Heart left ventricle (tissue), 16 donors: ENCODE measurements around the gene ZP1. TPM values are rescaled to one million over a fixed set of nuclear protein-coding genes. Genes with fewer than 3 reads are reported as not detected.

ENCODE experiments used
- ATAC-seq, 4 donors: fragments of 200-7000 bp; cut with Tn5 transposase; one replicate each; pipeline ENCODE4 v1.9.1; 2020 to 2022; ENCODE audit warnings: moderate library complexity in 4 of 4, mild to moderate bottlenecking in 3 of 4, moderate number of reproducible peaks in 1 of 4
- DNase-seq, 5 donors: peaks; one replicate each; pipeline ENCODE4 v3.0.0-alpha.2; 2020
- H3K27ac ChIP-seq, 12 donors: fragments of 200-600 bp; sonication (generic) in 4 of 12; one replicate each; pipeline versions ENCODE4 v1.5.0 to v1.8.0; 2016 to 2022; ENCODE audit warnings: mild to moderate bottlenecking in 2 of 12
- H3K27me3 ChIP-seq, 9 donors: fragments of 200-600 bp; sonication (generic) in 2 of 9; one replicate each; pipeline versions ENCODE4 v1.5.1 to v1.8.0; 2016 to 2022; ENCODE audit warnings: mild to moderate bottlenecking in 3 of 9
- H3K36me3 ChIP-seq, 9 donors: fragments of 200-600 bp; sonication (generic) in 2 of 9; one replicate each; pipeline versions ENCODE4 v1.5.0 to v1.8.0; 2018 to 2022; ENCODE audit warnings: mild to moderate bottlenecking in 2 of 9
- H3K4me1 ChIP-seq, 12 donors: fragments of 200-600 bp; sonication (generic) in 4 of 12; one replicate each; pipeline versions ENCODE4 v1.5.0 to v1.8.0; 2016 to 2022; ENCODE audit warnings: mild to moderate bottlenecking in 3 of 12
- H3K4me3 ChIP-seq, 12 donors: fragments of 200-600 bp; sonication (generic) in 4 of 12; one replicate each; pipeline versions ENCODE4 v1.5.0 to v1.8.0; 2017 to 2022; ENCODE audit warnings: mild to moderate bottlenecking in 9 of 12, moderate library complexity in 4 of 12
- H3K9me3 ChIP-seq, 12 donors: fragments of 200-600 bp; sonication (generic) in 4 of 12; one replicate each; pipeline versions ENCODE4 v1.5.0 to v1.8.0; 2016 to 2022; ENCODE audit warnings: mild to moderate bottlenecking in 1 of 12
- CTCF ChIP-seq, 12 donors: fragments of 200-600 bp; sonication (generic) in 4 of 12; IDR thresholded peaks; one replicate each; pipeline versions ENCODE4 v1.5.0 to v1.8.0; 2018 to 2022; ENCODE audit warnings: antibody characterized with exemption in 12 of 12, mild to moderate bottlenecking in 5 of 12
- POLR2A ChIP-seq, 2 donors: fragments of 450-650 bp; IDR thresholded peaks; one replicate each; pipeline ENCODE4 v1.6.1; 2017; ENCODE audit warnings: antibody characterized with exemption in 2 of 2, mild to moderate bottlenecking in 2 of 2, moderate library complexity in 2 of 2
- WGBS, 4 donors: extraction: QIAGEN DNeasy Blood & Tissue Kit in 2 of 4; methylation state at CpG; one replicate each; pipeline versions ENCODE4 v1.1.5 to v1.1.7; 2013 to 2018; 5-methylcytosine and 5-hydroxymethylcytosine counted together
- intact Hi-C, 10 donors: fragments of 100-400 bp; cut with DNase I; formaldehyde crosslinking; loops; one replicate each; pipeline versions ENCODE4 v1.11.1 to v1.14.2; 2022
- polyA plus RNA-seq, 2 donors: library from polyadenylated mRNA; stranded (reverse); fragments of 200-250 nt; gene quantifications; one replicate each; pipeline ENCODE4 v1.2.3, GENCODE V29; 2013
- total RNA-seq, 9 donors: library from RNA; depleted of rRNA in 2 of 9; stranded (reverse); fragments of >200 nt in 2 of 9; fragmentation: NEBNext Ultra II Directional in 3 of 9; extraction: Animal tissue kit (Norgen Biotek cat#: 25700) in 3 of 9; gene quantifications; one replicate each; pipeline versions ENCODE4 v1.1.0 to v1.2.4, GENCODE V29; 2016 to 2023
- donor health status: ischemic (EF 13 %, LVEDD 7.1; RV severe dilation, severe dysfunction).
- donor health status: healthy with polysubstance abuse.
- donor health status: DM: no; HTN: yes; CAD: no.
- donor health status: DM: no; HTN: no; CAD: no.
- donor health status: ischemic (EF 25% LVEDD 6.9; RV normal size, moderate dysfunction).
- donor health status: ischemic (EF 25% LVEDD 5.7; RV mildly dilated, moderate dysfunction).
- donor health status: healthy.
- donor health status: DM: yes; HTN: yes; CAD: no.
- donor health status: ischemic (EF 35%, LVEDD 5.7; RV mildly dilated, moderate dysfunction).
- donor health status: nonischemic (EF 11% LVEDD 7.7; RV severe dilation, severe dysfunction).
- donor health status: DM: yes; HTN: yes; CAD: no.
- donor health status: PGD.
- donor health status: ischemic (EF 29% LVEDD 5.4; RV normal size, mild dysfunction).
- donor health status: nonischemic (EF 23%, LVEDD 6.1; RV moderate dilation, normal function).

Gene ZP1
- total and polyA plus RNA-seq, 11 donors: 0.15 to 0.95 (median 0.32) TPM; not detected in 7

- ATAC-seq (no peak), DNase-seq (peak in 1 of 5 donors; percentile 1)
- 79 to 88% (median 87%) methylated on average over 15 of the region's 15 CpGs for WGBS, 4 donors
- Histone ChIP-seq H3K27me3 (no peaks in the 10 kb centered on the region), H3K27ac (no peak overlapping the region), H3K36me3 (no peaks in the 10 kb centered on the region), H3K4me1 (peaks cover 0 to 6% (median 0%) of the 10 kb centered on the region in 12 donors), H3K9me3 (no peaks in the 10 kb centered on the region), H3K4me3 (no peak overlapping the region)
- intact Hi-C loops: no loop called here
- no peak for TF ChIP-seq CTCF (IDR thresholded peaks at IDR 0.05)
- TF ChIP-seq POLR2A (IDR thresholded peaks at IDR 0.05): no peak
These were observed 7.6 kb upstream of the ZP1 start for GRCh38 chr11:60859616-60860250.

GRCh38 chr11:60860943-60861342 is 6.4 kb upstream of the ZP1 start:
- peaks cover 0 to 6% (median 0%) of the 10 kb centered on the region in 12 donors for H3K4me1 ChIP-seq
- no peaks in the 10 kb centered on the region for H3K27me3 ChIP-seq
- ATAC-seq: peak in 2 of 4 donors; percentile 19 to 34
- intact Hi-C loops: no loop called here
- no peaks in the 10 kb centered on the region for H3K36me3 ChIP-seq
- TF ChIP-seq POLR2A (IDR thresholded peaks at IDR 0.05) (no peak), CTCF (IDR thresholded peaks at IDR 0.05) (no peak)
- no peaks in the 10 kb centered on the region for H3K9me3 ChIP-seq
- 24 to 53% (median 45%) methylated on average over 7 of the region's 7 CpGs for WGBS, 4 donors
- H3K27ac ChIP-seq: no peak overlapping the region
- no peak overlapping the region for H3K4me3 ChIP-seq
- peak in 2 of 5 donors; percentile 11 to 47 for DNase-seq

- no peaks in the 10 kb centered on the region for H3K27me3 ChIP-seq
- peaks cover 0 to 6% (median 0%) of the 10 kb centered on the region in 12 donors for H3K4me1 ChIP-seq
- intact Hi-C loops: no loop called here
- H3K36me3 ChIP-seq: no peaks in the 10 kb centered on the region
- ATAC-seq (no peak), DNase-seq (no peak)
- 90 to 92% (median 91%) methylated on average over 9 of the region's 9 CpGs for WGBS, 4 donors
- no peak overlapping the region for H3K27ac ChIP-seq
- no peak for TF ChIP-seq CTCF (IDR thresholded peaks at IDR 0.05)
- no peak for TF ChIP-seq POLR2A (IDR thresholded peaks at IDR 0.05)
- no peaks in the 10 kb centered on the region for H3K9me3 ChIP-seq
- no peak overlapping the region for H3K4me3 ChIP-seq
These were observed 5.2 kb upstream of the ZP1 start for GRCh38 chr11:60862171-60862570.

DNA sequence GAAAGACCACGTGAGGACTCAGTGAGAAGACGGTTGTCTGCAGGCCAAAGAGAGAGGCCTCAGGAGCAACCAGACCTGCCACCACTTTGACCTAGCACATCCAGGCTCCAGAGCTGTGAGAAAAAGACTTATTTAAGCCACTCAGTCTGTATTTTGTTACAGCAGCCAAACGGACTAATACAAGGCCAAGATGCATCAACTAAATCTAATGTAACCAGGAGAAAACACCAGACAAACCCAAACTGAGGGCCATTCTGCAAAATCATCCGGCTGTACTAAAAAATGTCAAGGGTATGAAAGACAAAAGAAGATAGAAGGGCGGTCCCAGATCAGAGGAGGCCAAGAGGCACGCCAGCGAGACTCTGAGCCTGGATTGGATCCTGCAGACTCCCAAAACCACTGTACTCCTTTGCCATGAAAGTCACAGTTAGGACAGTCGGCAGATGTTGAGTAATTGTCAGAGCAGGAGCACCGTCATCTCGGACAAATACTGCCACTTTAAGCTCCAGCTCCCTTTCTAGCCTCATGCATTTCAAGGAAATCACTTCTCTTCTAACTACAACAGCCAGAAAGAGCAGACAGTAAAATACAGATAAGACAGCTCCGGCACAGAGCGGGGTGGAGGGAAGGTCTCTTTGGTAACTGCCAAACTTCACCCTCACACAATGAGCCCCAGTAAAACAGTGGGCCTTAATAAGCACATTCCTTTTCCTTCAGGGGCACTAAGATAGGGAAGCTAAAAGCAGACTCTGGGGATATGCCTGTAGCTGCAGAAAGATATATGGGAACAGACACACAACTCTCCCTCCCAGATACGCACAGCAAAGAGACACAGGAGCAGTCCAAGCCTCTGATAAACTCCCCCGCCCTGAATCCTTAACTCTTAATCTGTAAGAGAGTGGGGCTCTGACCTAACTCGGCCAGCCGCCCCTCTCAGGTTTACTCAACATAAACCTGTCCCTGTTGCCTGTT is 3.5 kb upstream of the ZP1 start:
- TF ChIP-seq POLR2A (IDR thresholded peaks at IDR 0.05): no peak
- no peak for TF ChIP-seq CTCF (IDR thresholded peaks at IDR 0.05)
- H3K27ac ChIP-seq: no peak overlapping the region
- intact Hi-C loops: no loop called here
- no peaks in the 10 kb centered on the region for H3K9me3 ChIP-seq
- 60 to 69% (median 65%) methylated on average over 16 of the region's 16 CpGs for WGBS, 4 donors
- H3K36me3 ChIP-seq: no peaks in the 10 kb centered on the region
- H3K4me3 ChIP-seq: no peak overlapping the region
- no peaks in the 10 kb centered on the region for H3K27me3 ChIP-seq
- peaks cover 0 to 4% (median 0%) of the 10 kb centered on the region in 12 donors for H3K4me1 ChIP-seq
- ATAC-seq (no peak), DNase-seq (peak in 2 of 5 donors; percentile 6 to 10)
